Measurements from ENCODE around the gene DGKE. TPM values are rescaled to one million over a fixed set of nuclear protein-coding genes. Genes with fewer than 3 reads are reported as not detected.

Gene DGKE
- total and polyA plus RNA-seq, 2 of the 8 experiments (the other 6 are each of a cell fraction or from before 2014, with no cell fraction given), result 1.7 to 7.4 TPM

GRCh38 chr17:56913867-56914580 lies 80.1 kb downstream of the DGKE start, which contains the start of gene TRIM25 (continued):
- TF ChIP-seq CHD7 (IDR thresholded peaks at IDR 0.05; ENCODE audit: insufficient replicate concordance, low read length), result no peak
- 0 out of 4 replicates have a peak, but pooled peaks of 1 of the 2 experiments have one; percentile 56 for TF ChIP-seq HDAC2 (IDR thresholded peaks at IDR 0.05; ENCODE audit: borderline replicate concordance in 1 of 2, low read depth in 2 of 2, low read length in 2 of 2)
- TF ChIP-seq EGR1 (IDR thresholded peaks at IDR 0.05; ENCODE audit: borderline replicate concordance, low read depth, low read length), result no peak
- TF ChIP-seq CTBP2 (IDR thresholded peaks at IDR 0.05; ENCODE audit: borderline replicate concordance, insufficient read depth, insufficient read length, low read length), result no peak
- no peak for TF ChIP-seq JUN (IDR thresholded peaks at IDR 0.05; ENCODE audit: low read depth, low read length)
- TF ChIP-seq ASH2L (IDR thresholded peaks at IDR 0.05; ENCODE audit: low read length), result peak; percentile 93
- TF ChIP-seq E2F6 (IDR thresholded peaks at IDR 0.05), result peak; percentile 55; the same call in 1 of the 2 replicates
- TF ChIP-seq KDM1A (IDR thresholded peaks at IDR 0.05; ENCODE audit: borderline replicate concordance, low read length), result no peak
- TF ChIP-seq TEAD4 (IDR thresholded peaks at IDR 0.05; ENCODE audit: low read depth, low read length), result no peak
